ENCODE data around the gene TIMMDC1. TPM values are rescaled to one million over a fixed set of nuclear protein-coding genes. Genes with fewer than 3 reads are reported as not detected.
A peak's percentile ranks its signal among the peaks of the same experiment; 100 is the strongest.

TIMMDC1 gene
- total and polyA plus RNA-seq, 2 donors from 2014 or later = 114 to 169 TPM

- intact Hi-C loops (cut with DNase I) = no loop called here
- Histone ChIP-seq H3K27me3 (ENCODE audit: control insufficient read depth, insufficient read depth, low read length) (no peaks in the 10 kb centered on the region), H3K9ac (ENCODE audit: low read length in 3 of 3) (no peak overlapping the region), H3K9me3 (ENCODE audit: control insufficient read depth in 2 of 3, insufficient read depth in 1 of 3, low read length in 3 of 3) (no peaks in the 10 kb centered on the region), H3K4me1 (ENCODE audit: control insufficient read depth in 2 of 3, insufficient read depth in 2 of 3, low read depth in 1 of 3, low read length in 3 of 3) (no peaks in the 10 kb centered on the region), H3K4me3 (ENCODE audit: low read length in 3 of 3) (no peak overlapping the region), H3K36me3 (ENCODE audit: control insufficient read depth in 2 of 3, insufficient read depth in 3 of 3, low read length in 3 of 3) (peaks cover 13 to 38% (median 33%) of the 10 kb centered on the region in 3 donors), H3K27ac (ENCODE audit: low read depth in 2 of 2, low read length in 2 of 2) (no peak overlapping the region)
- no peak for DNase-seq
- no peak for TF ChIP-seq CTCF (IDR thresholded peaks at IDR 0.05; ENCODE audit: borderline replicate concordance, extremely low read depth, insufficient read depth)
- no peak for FAIRE-seq
Observed at GRCh38 chr3:119456469-119456868, 41.9 kb upstream of the TIMMDC1 start.

DNA sequence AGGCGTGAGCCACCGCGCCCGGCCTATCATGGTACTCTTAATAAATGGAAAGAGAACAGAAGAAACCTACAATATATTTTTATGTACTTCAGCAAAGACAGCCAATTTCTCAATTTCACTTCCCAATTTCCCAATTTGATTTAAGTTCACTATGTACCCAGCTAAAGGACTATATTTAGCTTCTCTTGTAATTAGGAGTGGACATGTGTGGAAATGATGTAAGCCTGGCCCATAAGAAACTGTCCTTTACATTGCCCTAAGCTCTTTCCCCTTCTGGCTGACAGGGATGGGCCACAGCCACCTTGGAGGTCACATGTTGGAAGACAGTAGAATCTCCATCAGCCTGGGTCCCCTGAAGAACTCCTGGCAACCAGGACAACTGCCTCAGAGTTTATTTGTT is 41.1 kb upstream of the TIMMDC1 start:
- DNase-seq (no peak), FAIRE-seq (no peak)
- no peak overlapping the region for H3K9ac ChIP-seq (ENCODE audit: low read length in 3 of 3)
- H3K27ac ChIP-seq (ENCODE audit: low read depth in 2 of 2, low read length in 2 of 2) = no peak overlapping the region
- peaks cover 12 to 32% (median 31%) of the 10 kb centered on the region in 3 donors for H3K36me3 ChIP-seq (ENCODE audit: control insufficient read depth in 2 of 3, insufficient read depth in 3 of 3, low read length in 3 of 3)
- H3K4me1 ChIP-seq (ENCODE audit: control insufficient read depth in 2 of 3, insufficient read depth in 2 of 3, low read depth in 1 of 3, low read length in 3 of 3) = peaks cover 0 to 4% (median 0%) of the 10 kb centered on the region in 3 donors
- no peaks in the 10 kb centered on the region for H3K9me3 ChIP-seq (ENCODE audit: control insufficient read depth in 2 of 3, insufficient read depth in 1 of 3, low read length in 3 of 3)
- no peak overlapping the region for H3K4me3 ChIP-seq (ENCODE audit: low read length in 3 of 3)
- H3K27me3 ChIP-seq (ENCODE audit: control insufficient read depth, insufficient read depth, low read length) = no peaks in the 10 kb centered on the region
- intact Hi-C loops (cut with DNase I) = no loop called here
- TF ChIP-seq CTCF (IDR thresholded peaks at IDR 0.05; ENCODE audit: borderline replicate concordance, extremely low read depth, insufficient read depth) = no peak

GRCh38 chr3:119463171-119464169 is 34.9 kb upstream of the TIMMDC1 start, which contains the start of gene TMEM39A:
Gene TMEM39A, minus strand, starts transcription at chr3:119463615. Its CDS starts 1,541 bp downstream, at chr3:119462074.
- FAIRE-seq = peak; percentile 76

More at GRCh38 chr3:119463171-119464169, 34.9 kb upstream of the TIMMDC1 start, which contains the start of gene TMEM39A:
- peaks cover 0 to 11% (median 5%) of the 10 kb centered on the region in 3 donors for H3K36me3 ChIP-seq (ENCODE audit: control insufficient read depth in 2 of 3, insufficient read depth in 3 of 3, low read length in 3 of 3)
- H3K4me1 ChIP-seq (ENCODE audit: control insufficient read depth in 2 of 3, insufficient read depth in 2 of 3, low read depth in 1 of 3, low read length in 3 of 3) = peaks cover 0 to 13% (median 11%) of the 10 kb centered on the region in 3 donors
- H3K27me3 ChIP-seq (ENCODE audit: control insufficient read depth, insufficient read depth, low read length) = no peaks in the 10 kb centered on the region
- H3K27ac ChIP-seq (ENCODE audit: low read depth in 2 of 2, low read length in 2 of 2) = peak within 1 kb of the TSS; percentile 75 to 90
- intact Hi-C loops (cut with DNase I) = no loop called here
- no peaks in the 10 kb centered on the region for H3K9me3 ChIP-seq (ENCODE audit: control insufficient read depth in 2 of 3, insufficient read depth in 1 of 3, low read length in 3 of 3)
- no peak for TF ChIP-seq CTCF (IDR thresholded peaks at IDR 0.05; ENCODE audit: borderline replicate concordance, extremely low read depth, insufficient read depth)
- peak within 1 kb of the TSS; percentile 52 to 100 (median 84) for H3K9ac ChIP-seq (ENCODE audit: low read length in 3 of 3)
- peak within 1 kb of the TSS; percentile 67 to 100 (median 96) for H3K4me3 ChIP-seq (ENCODE audit: low read length in 3 of 3)
- peak; percentile 99 to 100 (median 100) for DNase-seq
